Tibial nerve (tissue), 4 donors: ENCODE measurements around the gene ARRB1. TPM values are rescaled to one million over a fixed set of nuclear protein-coding genes. Genes with fewer than 3 reads are reported as not detected.

Experiments
- DNase-seq, 2 donors: peaks; one replicate each; pipeline ENCODE4 v3.0.0-alpha.2; 2019; ENCODE audit warnings: low spot score in 2 of 2
- H3K27ac ChIP-seq, 4 donors: fragments of 200-600 bp; sonication (generic) in 3 of 4; one replicate each; pipeline ENCODE4 v1.5.1; 2017 to 2019; ENCODE audit warnings: mild to moderate bottlenecking in 1 of 4
- H3K27me3 ChIP-seq, 2 donors: fragments of 200-600 bp; sonication (generic) in 1 of 2; one replicate each; pipeline versions ENCODE4 v1.5.1 to v1.6.0; 2017 to 2019
- H3K36me3 ChIP-seq, 3 donors: fragments of 200-600 bp; sonication (generic); one replicate each; pipeline ENCODE4 v1.5.1; 2018 to 2019
- H3K4me1 ChIP-seq, 4 donors: fragments of 200-600 bp; sonication (generic) in 3 of 4; one replicate each; pipeline ENCODE4 v1.5.1; 2017 to 2019
- H3K4me3 ChIP-seq, 4 donors: fragments of 200-600 bp; sonication (generic) in 3 of 4; one replicate each; pipeline ENCODE4 v1.5.1; 2017 to 2019; ENCODE audit warnings: mild to moderate bottlenecking in 1 of 4, moderate library complexity in 1 of 4
- H3K9me3 ChIP-seq, 4 donors: fragments of 200-600 bp; sonication (generic) in 3 of 4; one replicate each; pipeline ENCODE4 v1.5.1; 2017 to 2019
- EP300 ChIP-seq, 2 donors: sonication (generic); formaldehyde crosslinking; IDR thresholded peaks; one replicate each; pipeline ENCODE4 v1.6.1; 2017; ENCODE audit warnings: antibody characterized with exemption in 2 of 2, mild to moderate bottlenecking in 1 of 2
- POLR2A ChIP-seq, 2 donors: fragments of 450-650 bp; IDR thresholded peaks; one replicate each; pipeline ENCODE4 v1.6.1; 2017; ENCODE audit warnings: antibody characterized with exemption in 2 of 2, mild to moderate bottlenecking in 2 of 2, moderate library complexity in 2 of 2
- WGBS, 2 donors: methylation state at CpG; one replicate each; pipeline ENCODE4 v1.1.5; 2018; 5-methylcytosine and 5-hydroxymethylcytosine counted together
- total RNA-seq, 4 donors: library from RNA; depleted of rRNA; stranded (reverse); fragments of >200 nt; gene quantifications; one replicate each; pipeline ENCODE4 v1.1.0, GENCODE V29; 2016
- TF ChIP-seq, protein P1 (sequence below), 5 experiments: fragments of 200-600 bp in 3 of 5; fragments of 450-650 bp in 2 of 5; sonication (generic) in 3 of 5; IDR thresholded peaks; one replicate each; pipeline ENCODE4 v1.5.1; 2016 to 2019; ENCODE audit warnings: antibody characterized with exemption in 5 of 5, mild to moderate bottlenecking in 3 of 5, moderate library complexity in 2 of 5

ARRB1 gene
- total RNA-seq, 4 donors from 2014 or later, result 38.2 to 68.1 (median 45.8) TPM

DNA sequence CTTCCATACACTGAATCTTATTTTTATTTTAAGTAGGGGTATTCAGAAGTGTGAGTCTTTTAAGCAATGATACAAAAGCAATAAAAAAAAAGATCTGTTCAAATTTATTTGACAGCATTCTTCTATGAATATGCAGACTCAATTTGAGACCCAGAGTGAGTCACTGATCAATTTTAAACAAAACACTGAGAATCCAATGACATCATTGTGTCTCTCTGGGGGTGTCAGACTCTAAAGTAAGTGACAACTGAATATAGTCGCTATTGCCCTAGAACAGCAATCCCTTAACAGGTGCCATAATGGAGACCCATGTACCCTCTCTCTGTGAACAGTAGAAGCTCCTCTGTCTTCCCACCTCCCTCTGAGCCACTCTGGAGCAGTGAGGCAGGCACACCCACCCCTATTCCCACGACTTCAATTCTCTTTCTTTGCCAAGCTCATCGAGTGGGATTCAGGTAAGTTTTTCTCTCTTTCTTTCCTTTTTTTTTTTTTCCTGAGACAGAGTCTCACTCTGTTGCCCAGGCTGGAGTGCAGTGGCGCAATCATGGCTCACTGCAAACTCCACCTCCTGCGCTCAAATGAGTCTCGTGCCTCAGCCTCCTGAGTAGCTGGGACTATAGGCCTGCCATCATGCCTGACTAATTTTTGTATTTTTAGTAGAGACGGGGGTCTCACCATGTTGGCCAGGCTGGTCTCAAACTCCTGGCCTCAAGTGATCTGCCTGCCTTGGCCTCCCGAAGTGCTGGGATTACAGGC lies 42.8 kb upstream of the ARRB1 start:
- Histone ChIP-seq H3K27me3 (no peaks in the 10 kb centered on the region), H3K4me3 (no peak overlapping the region), H3K36me3 (no peaks in the 10 kb centered on the region), H3K9me3 (no peaks in the 10 kb centered on the region), H3K4me1 (no peaks in the 10 kb centered on the region), H3K27ac (no peak overlapping the region)
- TF ChIP-seq EP300 (IDR thresholded peaks at IDR 0.05) (no peak), POLR2A (IDR thresholded peaks at IDR 0.05) (no peak)
- TF ChIP-seq, protein P1, sequence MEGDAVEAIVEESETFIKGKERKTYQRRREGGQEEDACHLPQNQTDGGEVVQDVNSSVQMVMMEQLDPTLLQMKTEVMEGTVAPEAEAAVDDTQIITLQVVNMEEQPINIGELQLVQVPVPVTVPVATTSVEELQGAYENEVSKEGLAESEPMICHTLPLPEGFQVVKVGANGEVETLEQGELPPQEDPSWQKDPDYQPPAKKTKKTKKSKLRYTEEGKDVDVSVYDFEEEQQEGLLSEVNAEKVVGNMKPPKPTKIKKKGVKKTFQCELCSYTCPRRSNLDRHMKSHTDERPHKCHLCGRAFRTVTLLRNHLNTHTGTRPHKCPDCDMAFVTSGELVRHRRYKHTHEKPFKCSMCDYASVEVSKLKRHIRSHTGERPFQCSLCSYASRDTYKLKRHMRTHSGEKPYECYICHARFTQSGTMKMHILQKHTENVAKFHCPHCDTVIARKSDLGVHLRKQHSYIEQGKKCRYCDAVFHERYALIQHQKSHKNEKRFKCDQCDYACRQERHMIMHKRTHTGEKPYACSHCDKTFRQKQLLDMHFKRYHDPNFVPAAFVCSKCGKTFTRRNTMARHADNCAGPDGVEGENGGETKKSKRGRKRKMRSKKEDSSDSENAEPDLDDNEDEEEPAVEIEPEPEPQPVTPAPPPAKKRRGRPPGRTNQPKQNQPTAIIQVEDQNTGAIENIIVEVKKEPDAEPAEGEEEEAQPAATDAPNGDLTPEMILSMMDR (IDR thresholded peaks at IDR 0.05), result no peak
- 64 to 78% methylated on average over 8 of the region's 8 CpGs for WGBS, 2 donors
- DNase-seq, result no peak

DNA sequence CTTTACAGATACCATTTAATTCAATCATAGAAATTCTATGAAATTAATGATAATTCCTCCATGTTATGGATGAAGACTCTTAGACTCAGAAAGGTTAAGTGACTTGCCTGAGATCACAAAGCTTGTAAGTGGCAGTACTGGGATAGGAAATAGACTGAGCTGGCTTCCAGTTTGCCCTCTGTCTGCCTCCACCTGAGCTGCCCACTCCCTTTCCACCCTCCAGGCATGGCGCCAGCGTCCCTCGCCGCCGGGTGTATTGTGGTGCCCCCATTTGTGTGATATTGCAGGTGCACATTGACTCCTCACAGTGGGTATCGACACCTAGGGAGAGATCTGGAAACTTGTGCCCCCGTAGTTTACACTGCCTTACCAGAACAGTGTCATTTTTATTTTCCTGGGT lies 38.5 kb upstream of the ARRB1 start:
- peaks cover 0 to 9% (median 6%) of the 10 kb centered on the region in 4 donors for H3K4me1 ChIP-seq
- no peak for DNase-seq
- TF ChIP-seq, protein P1 (IDR thresholded peaks at IDR 0.05), result no peak
- TF ChIP-seq POLR2A (IDR thresholded peaks at IDR 0.05) (no peak), EP300 (IDR thresholded peaks at IDR 0.05) (no peak)

DNA sequence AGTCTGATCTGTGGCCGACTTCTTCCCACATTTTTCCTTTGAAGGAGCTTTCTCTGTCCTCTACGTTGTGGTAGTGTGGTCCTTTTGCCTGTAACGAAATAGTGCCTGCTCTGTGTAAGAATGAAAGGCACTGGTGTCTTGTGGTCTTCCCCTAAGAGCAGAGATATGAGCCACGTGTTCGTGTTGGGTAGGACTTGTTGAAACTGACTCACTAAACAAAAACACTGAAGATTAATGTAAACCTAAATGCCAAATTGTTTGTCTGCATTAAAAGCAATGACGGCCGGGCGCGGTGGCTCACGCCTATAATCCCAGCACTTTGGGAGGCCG lies 37.8 kb upstream of the ARRB1 start:
- no peak for DNase-seq
- no peak for TF ChIP-seq POLR2A (IDR thresholded peaks at IDR 0.05)
- no peak for TF ChIP-seq EP300 (IDR thresholded peaks at IDR 0.05)
- TF ChIP-seq, protein P1 (IDR thresholded peaks at IDR 0.05), result no peak
- no peaks in the 10 kb centered on the region for H3K27me3 ChIP-seq
- H3K27ac ChIP-seq, result no peak overlapping the region
- peaks cover 0 to 15% (median 6%) of the 10 kb centered on the region in 4 donors for H3K4me1 ChIP-seq
- H3K9me3 ChIP-seq, result no peaks in the 10 kb centered on the region
- WGBS, 2 donors, result 68 to 69% methylated on average over 11 of the region's 11 CpGs
- H3K36me3 ChIP-seq, result no peaks in the 10 kb centered on the region
- H3K4me3 ChIP-seq, result no peak overlapping the region

More for the DNA sequence above, 38.5 kb upstream of the ARRB1 start:
- Histone ChIP-seq H3K27ac (no peak overlapping the region), H3K9me3 (no peaks in the 10 kb centered on the region), H3K27me3 (no peaks in the 10 kb centered on the region), H3K4me3 (no peak overlapping the region), H3K36me3 (no peaks in the 10 kb centered on the region)
- WGBS, 2 donors, result 81 to 90% methylated on average over 7 of the region's 7 CpGs

DNA sequence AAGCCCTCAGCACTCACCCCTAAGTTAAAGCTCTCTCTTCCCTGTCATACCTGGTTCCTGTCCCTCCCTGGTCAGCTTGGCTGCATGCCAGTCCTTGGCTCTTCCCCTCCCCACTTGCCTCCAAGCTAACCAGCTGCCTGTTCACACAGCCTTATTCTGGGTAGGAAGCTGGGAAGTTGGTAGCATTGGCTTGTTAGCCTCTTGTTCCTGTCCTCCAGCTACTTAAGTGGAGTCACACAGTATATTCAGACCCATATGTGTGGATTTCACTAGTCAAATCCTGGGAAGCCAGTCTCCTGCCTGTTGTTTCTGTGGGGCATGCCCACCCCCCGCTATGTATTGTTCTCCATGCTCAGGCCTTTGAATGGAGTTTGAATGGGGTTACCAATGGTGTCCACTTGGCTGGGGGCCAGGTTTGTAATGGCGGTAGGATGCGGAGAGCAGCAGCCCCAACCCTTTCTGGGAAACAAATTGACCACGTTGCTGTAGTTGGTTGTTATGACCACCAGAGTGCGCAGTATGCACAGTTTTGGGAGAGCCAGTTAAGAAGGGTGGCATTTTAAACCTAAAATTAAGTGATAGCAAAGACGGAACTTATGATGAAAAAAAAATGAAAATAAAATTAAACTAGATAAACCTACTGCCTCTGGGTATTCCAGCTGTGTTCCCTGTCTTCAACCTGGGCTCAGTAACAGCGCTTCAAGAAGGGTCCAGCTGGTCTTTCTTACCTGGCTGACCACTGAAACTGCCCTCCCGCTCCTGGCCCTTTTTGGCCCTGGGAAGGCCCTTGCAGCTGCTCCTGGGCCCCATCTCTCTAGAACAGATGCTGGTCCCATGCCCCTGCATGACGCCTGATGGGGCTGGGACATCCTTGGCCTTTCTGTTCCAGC lies 37.2 kb upstream of the ARRB1 start:
- no peaks in the 10 kb centered on the region for H3K27me3 ChIP-seq
- WGBS, 2 donors, result 22 to 24% methylated on average over 9 of the region's 9 CpGs
- peak; percentile 42 to 76 for DNase-seq

More for the DNA sequence above, 37.2 kb upstream of the ARRB1 start:
- H3K9me3 ChIP-seq, result no peaks in the 10 kb centered on the region
- H3K4me1 ChIP-seq, result peaks cover 0 to 16% (median 6%) of the 10 kb centered on the region in 4 donors
- TF ChIP-seq EP300 (IDR thresholded peaks at IDR 0.05) (no peak), POLR2A (IDR thresholded peaks at IDR 0.05) (no peak)
- TF ChIP-seq, protein P1 (IDR thresholded peaks at IDR 0.05), result peak; percentile 71 to 87 (median 80)
- H3K27ac ChIP-seq, result peak overlapping the region in 2 of 4 donors; percentile 29 to 35
- H3K4me3 ChIP-seq, result no peak overlapping the region
- H3K36me3 ChIP-seq, result no peaks in the 10 kb centered on the region
